H1 (cell line): ENCODE data around the gene TNS3. TPM values are rescaled to one million over a fixed set of nuclear protein-coding genes. Genes with fewer than 3 reads are reported as not detected.

Experiments
- CBX8 ChIP-seq: fragments of 300-800, 300-1000 bp; sonication (generic); IDR thresholded peaks from 2 replicates; pipeline ENCODE4 v1.7.1; 2016; ENCODE audit warnings: low read depth, low read length, borderline replicate concordance
- CHD7 ChIP-seq: fragments of 300-600 bp; sonication (generic); IDR thresholded peaks from 2 replicates; pipeline ENCODE4 v1.7.1; 2012; ENCODE audit warnings: low read length, moderate library complexity, mild to moderate bottlenecking, inconsistent platforms; ENCODE audit not compliant: insufficient replicate concordance
- JUN ChIP-seq: IDR thresholded peaks from 2 replicates; pipeline ENCODE4 v1.6.1; 2011; ENCODE audit warnings: low read depth, mild to moderate bottlenecking, improper control_type of control experiment, low read length
- JUND ChIP-seq: IDR thresholded peaks from 2 replicates; pipeline ENCODE4 v1.6.1; 2011; ENCODE audit warnings: mild to moderate bottlenecking, improper control_type of control experiment, low read length
- MAX ChIP-seq: IDR thresholded peaks from 2 replicates; pipeline ENCODE4 v1.6.1; 2012; ENCODE audit warnings: inconsistent platforms
- polyA plus RNA-seq, 7 experiments: library from polyadenylated mRNA; depleted of rRNA in 3 of 7; stranded (reverse) in 5 of 7; unstranded in 2 of 7; fragments of >200 nt in 5 of 7; fragments of 200-250 nt in 2 of 7; gene quantifications; 1 replicate in 5 of 7; 2 replicates in 1 of 7; 4 replicates in 1 of 7; pipeline versions ENCODE4 v1.2.1 to v1.2.3, GENCODE V29; 2011 to 2013; ENCODE audit warnings: missing spikeins in 2 of 7, mixed read lengths in 2 of 7
- total RNA-seq: library from RNA; stranded (reverse); fragmentation: NEBNext Ultra II Directional; extraction: Animal tissue kit (Norgen Biotek cat#: 25700); gene quantifications from 2 replicates; pipeline ENCODE4 v1.2.1, GENCODE V29; 2021

The TNS3 gene
- total and polyA plus RNA-seq, 2 of the 8 experiments (the other 6 are each of a cell fraction or from before 2014, with no cell fraction given) = 11.9 to 24.2 TPM

GRCh38 chr7:47326808-47327207, 255.1 kb downstream of the TNS3 start (continued):
- TF ChIP-seq CHD7 (no peak), MAX (no peak), JUN (no peak), CBX8 (no peak), JUND (no peak)
- TF ChIP-seq, all 59 proteins: peak for 0
